Lung (tissue), 12 donors: ENCODE measurements around the gene GLUL. TPM values are rescaled to one million over a fixed set of nuclear protein-coding genes. Genes with fewer than 3 reads are reported as not detected.

Experiments used
- ATAC-seq: fragments of 200-7000 bp; cut with Tn5 transposase; one replicate; pipeline ENCODE4 v1.9.1; 2020; ENCODE audit warnings: moderate number of reproducible peaks; ENCODE audit not compliant: insufficient read depth, low FRiP score
- DNase-seq, 3 donors: peaks; one replicate each; pipeline ENCODE4 v3.0.0-alpha.2; 2013 to 2017
- H3K27ac ChIP-seq, 2 donors: one replicate each; pipeline ENCODE4 v1.5.1; 2013; ENCODE audit warnings: mild to moderate bottlenecking in 2 of 2, moderate library complexity in 2 of 2, control low read depth in 1 of 2, inconsistent platforms in 1 of 2, low read depth in 1 of 2, low read length in 1 of 2
- H3K27me3 ChIP-seq, 3 donors: one replicate each; pipeline ENCODE4 v1.5.1; 2013; ENCODE audit warnings: low read length in 2 of 3; ENCODE audit not compliant: control insufficient read depth in 3 of 3, insufficient read depth in 3 of 3
- H3K36me3 ChIP-seq, 4 donors: one replicate each; pipeline ENCODE4 v1.5.1; 2013; ENCODE audit warnings: low read length in 4 of 4, mild to moderate bottlenecking in 1 of 4, moderate library complexity in 1 of 4; ENCODE audit not compliant: control insufficient read depth in 4 of 4, insufficient read depth in 4 of 4
- H3K4me1 ChIP-seq, 5 donors: one replicate each; pipeline ENCODE4 v1.5.1; 2013; ENCODE audit warnings: low read length in 5 of 5, mild to moderate bottlenecking in 2 of 5, moderate library complexity in 1 of 5; ENCODE audit not compliant: control insufficient read depth in 5 of 5, insufficient read depth in 5 of 5
- H3K4me3 ChIP-seq: one replicate; pipeline ENCODE4 v1.5.1; 2013; ENCODE audit warnings: mild to moderate bottlenecking, control low read depth, moderate library complexity
- H3K9ac ChIP-seq, 2 donors: one replicate each; pipeline ENCODE4 v1.5.1; 2013; ENCODE audit warnings: low read length in 2 of 2, control low read depth in 1 of 2; ENCODE audit not compliant: insufficient read depth in 1 of 2
- H3K9me3 ChIP-seq, 4 donors: one replicate each; pipeline ENCODE4 v1.5.1; 2013; ENCODE audit warnings: low read length in 3 of 4, mild to moderate bottlenecking in 1 of 4, moderate library complexity in 1 of 4; ENCODE audit not compliant: control insufficient read depth in 4 of 4, insufficient read depth in 3 of 4
- WGBS, 2 donors: extraction: QIAGEN DNeasy Blood & Tissue Kit; methylation state at CpG; one replicate each; pipeline ENCODE4 v1.1.7; 2013; 5-methylcytosine and 5-hydroxymethylcytosine counted together
- polyA plus RNA-seq, 2 donors: library from polyadenylated mRNA; stranded (reverse); fragments of 200-250 nt; gene quantifications; one replicate each; pipeline ENCODE4 v1.2.1, GENCODE V29; 2013
- total RNA-seq, 2 donors: library from RNA; depleted of rRNA in 1 of 2; stranded (reverse); fragments of >200 nt in 1 of 2; gene quantifications; one replicate each; pipeline ENCODE4 v1.2.1, GENCODE V29; 2014 to 2021
- TF ChIP-seq, protein P1 (sequence below): IDR thresholded peaks from 2 replicates; pipeline ENCODE4 v1.5.1; 2012; ENCODE audit warnings: mild to moderate bottlenecking; ENCODE audit errors: control extremely low read depth, extremely low read depth
- donor health status: control.
- donor health status: control.
- donor health status: Bipolar disorder and iron deficiency.
- donor health status: healthy.
- donor health status: DM: yes; HTN: yes; CAD: no.

Gene GLUL
- total and polyA plus RNA-seq, 4 donors = 209 to 2,889 (median 1,186) TPM

DNA sequence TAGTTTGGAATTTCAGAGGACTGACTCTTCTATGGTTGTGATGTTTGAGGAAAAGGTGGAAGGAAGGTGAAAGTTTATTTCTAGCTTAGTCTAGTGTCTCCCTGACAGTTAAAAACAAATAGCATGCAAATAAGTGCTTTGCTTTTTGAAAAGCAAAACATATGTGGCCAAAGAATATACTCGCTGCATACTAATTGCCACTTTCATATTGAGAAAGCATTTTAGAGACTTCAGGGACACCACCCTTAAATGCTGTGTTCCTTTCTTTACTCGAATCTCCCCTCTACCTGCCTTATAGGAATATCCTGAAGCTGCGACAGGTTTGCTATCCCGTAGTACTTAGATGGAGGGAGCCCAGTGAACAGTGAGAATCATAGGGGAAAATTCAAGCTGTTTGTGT is 23.2 kb downstream of the GLUL start:
- ATAC-seq (no peak), DNase-seq (no peak)
- no peaks in the 10 kb centered on the region for H3K9me3 ChIP-seq
- H3K27me3 ChIP-seq = no peaks in the 10 kb centered on the region
- H3K4me3 ChIP-seq = no peak overlapping the region
- 51 to 74% methylated on average over 4 of the region's 4 CpGs for WGBS, 2 donors
- peak overlapping the region in 1 of 2 donors; percentile 12 for H3K27ac ChIP-seq
- no peaks in the 10 kb centered on the region for H3K36me3 ChIP-seq
- no peak overlapping the region for H3K9ac ChIP-seq
- TF ChIP-seq, protein P1, sequence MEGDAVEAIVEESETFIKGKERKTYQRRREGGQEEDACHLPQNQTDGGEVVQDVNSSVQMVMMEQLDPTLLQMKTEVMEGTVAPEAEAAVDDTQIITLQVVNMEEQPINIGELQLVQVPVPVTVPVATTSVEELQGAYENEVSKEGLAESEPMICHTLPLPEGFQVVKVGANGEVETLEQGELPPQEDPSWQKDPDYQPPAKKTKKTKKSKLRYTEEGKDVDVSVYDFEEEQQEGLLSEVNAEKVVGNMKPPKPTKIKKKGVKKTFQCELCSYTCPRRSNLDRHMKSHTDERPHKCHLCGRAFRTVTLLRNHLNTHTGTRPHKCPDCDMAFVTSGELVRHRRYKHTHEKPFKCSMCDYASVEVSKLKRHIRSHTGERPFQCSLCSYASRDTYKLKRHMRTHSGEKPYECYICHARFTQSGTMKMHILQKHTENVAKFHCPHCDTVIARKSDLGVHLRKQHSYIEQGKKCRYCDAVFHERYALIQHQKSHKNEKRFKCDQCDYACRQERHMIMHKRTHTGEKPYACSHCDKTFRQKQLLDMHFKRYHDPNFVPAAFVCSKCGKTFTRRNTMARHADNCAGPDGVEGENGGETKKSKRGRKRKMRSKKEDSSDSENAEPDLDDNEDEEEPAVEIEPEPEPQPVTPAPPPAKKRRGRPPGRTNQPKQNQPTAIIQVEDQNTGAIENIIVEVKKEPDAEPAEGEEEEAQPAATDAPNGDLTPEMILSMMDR = no peak
- H3K4me1 ChIP-seq = peaks cover 0 to 5% (median 0%) of the 10 kb centered on the region in 5 donors

DNA sequence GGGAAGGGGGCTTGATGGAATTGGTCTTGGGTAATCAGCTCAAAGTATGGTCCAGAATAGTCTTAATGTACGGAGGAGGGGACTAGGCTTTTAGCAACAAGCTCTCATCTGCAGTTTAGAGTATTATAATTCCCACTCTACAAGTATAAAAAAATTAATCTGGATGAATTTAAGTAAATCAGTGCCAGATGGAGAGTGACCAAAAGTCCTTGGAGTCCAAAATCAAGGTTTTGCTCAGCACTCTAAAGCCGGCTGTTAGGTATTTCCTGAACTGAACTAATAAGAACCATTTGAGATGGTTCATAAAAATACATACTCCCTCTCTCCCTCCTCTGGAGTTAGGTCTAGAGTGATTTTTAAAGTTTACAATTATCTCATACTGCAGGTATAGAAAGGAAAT is 23.7 kb downstream of the GLUL start:
- WGBS, 2 donors = 62 to 87% methylated on average over 2 of the region's 2 CpGs
- H3K36me3 ChIP-seq = no peaks in the 10 kb centered on the region
- no peak overlapping the region for H3K9ac ChIP-seq
- DNase-seq (peak in 1 of 3 donors; percentile 20), ATAC-seq (no peak)
- no peaks in the 10 kb centered on the region for H3K9me3 ChIP-seq
- TF ChIP-seq, protein P1 = no peak
- H3K27me3 ChIP-seq = no peaks in the 10 kb centered on the region
- peaks cover 0 to 5% (median 0%) of the 10 kb centered on the region in 5 donors for H3K4me1 ChIP-seq
- H3K27ac ChIP-seq = no peak overlapping the region
- no peak overlapping the region for H3K4me3 ChIP-seq

DNA sequence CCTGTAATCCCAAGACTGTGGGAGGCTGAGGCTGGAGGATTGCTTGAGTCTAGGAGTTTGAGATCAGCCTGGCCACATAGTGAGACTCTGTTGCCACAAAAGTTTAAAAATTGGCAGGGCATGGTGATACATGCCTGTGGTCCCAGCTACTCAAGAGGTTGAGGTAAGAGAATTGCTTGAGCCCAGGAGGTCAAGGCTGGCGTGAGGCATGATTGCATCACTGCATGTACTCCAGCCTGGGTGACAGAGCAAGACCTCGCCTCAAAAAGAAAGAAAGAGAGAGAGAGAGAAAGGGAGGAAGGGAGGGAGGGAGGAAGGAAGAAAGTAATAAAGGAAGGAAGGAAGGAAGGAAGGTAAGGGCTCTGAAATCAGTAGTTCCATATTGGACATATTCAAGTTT is 25.0 kb downstream of the GLUL start:
- Histone ChIP-seq H3K4me1 (peaks cover 0 to 5% (median 0%) of the 10 kb centered on the region in 5 donors), H3K27me3 (no peaks in the 10 kb centered on the region), H3K36me3 (no peaks in the 10 kb centered on the region), H3K27ac (no peak overlapping the region), H3K9ac (no peak overlapping the region), H3K9me3 (no peaks in the 10 kb centered on the region), H3K4me3 (no peak overlapping the region)
- ATAC-seq (no peak), DNase-seq (no peak)
- 76 to 78% methylated on average over 2 of the region's 2 CpGs for WGBS, 2 donors
- TF ChIP-seq, protein P1 = no peak

DNA sequence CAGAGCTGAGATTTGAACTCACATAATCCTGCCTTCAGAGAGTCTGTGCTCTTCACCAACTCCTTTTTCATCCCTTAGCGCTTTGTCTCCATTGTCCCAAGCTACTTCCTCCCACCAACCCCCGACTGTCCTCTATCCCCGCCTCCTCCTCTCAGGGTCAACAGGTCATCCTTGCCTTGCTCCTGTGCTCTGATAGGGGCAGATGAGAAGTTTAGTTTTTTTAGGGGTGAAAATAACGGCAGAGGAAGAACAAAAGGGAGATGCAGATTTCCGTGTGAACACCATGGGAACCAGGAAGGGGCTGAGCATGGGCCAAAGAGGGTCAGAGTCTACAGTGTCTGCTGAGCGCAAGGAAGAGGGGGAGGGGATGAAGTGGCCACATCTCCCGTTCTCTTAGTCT is 31.9 kb downstream of the GLUL start:
- ATAC-seq (no peak), DNase-seq (no peak)
- H3K27ac ChIP-seq = no peak overlapping the region
- peaks cover 0 to 5% (median 0%) of the 10 kb centered on the region in 5 donors for H3K4me1 ChIP-seq
- TF ChIP-seq, protein P1 = no peak
- no peak overlapping the region for H3K4me3 ChIP-seq
- no peak overlapping the region for H3K9ac ChIP-seq
- WGBS, 2 donors = 69 to 72% methylated on average over 7 of the region's 7 CpGs
- H3K36me3 ChIP-seq = no peaks in the 10 kb centered on the region
- no peaks in the 10 kb centered on the region for H3K9me3 ChIP-seq
- no peaks in the 10 kb centered on the region for H3K27me3 ChIP-seq
